PC-3 (cell line): Measurements from ENCODE around the gene EXOC6. TPM values are rescaled to one million over a fixed set of nuclear protein-coding genes. Genes with fewer than 3 reads are reported as not detected.

ENCODE experiments used
- ATAC-seq: fragments of 200-7000 bp; cut with Tn5 transposase; 2 replicates; pipeline ENCODE4 v1.9.1; 2020; ENCODE audit warnings: mild to moderate bottlenecking, moderate library complexity
- BruUV-seq: library from RNA; stranded (reverse); fragments of 400-500 nt; replicated peaks from 2 replicates; lab custom pipeline; 2021; lab: Mats Ljungman, UMichigan
- CTCF ChIA-PET: fragments of 300-600 bp; sonication (Branson Sonifier 250); formaldehyde crosslinking; loops from one replicate; lab custom pipeline; 2022; ENCODE audit warnings: antibody characterized with exemption; lab: Charles Lee
- POLR2A ChIA-PET: fragments of 300-600 bp; sonication (Branson Sonifier 250); formaldehyde crosslinking; loops from one replicate; lab custom pipeline; 2022; ENCODE audit warnings: antibody characterized with exemption; ENCODE audit not compliant: unreplicated experiment; lab: Charles Lee
- DNase-seq: peaks from one replicate; pipeline ENCODE4 v3.0.0-alpha.2; 2015
- H2AFZ ChIP-seq: fragments of 300-600 bp; sonication (generic); 2 replicates; pipeline ENCODE4 v1.6.0; 2016; ENCODE audit warnings: antibody characterized with exemption, low read length
- H3F3A ChIP-seq: fragments of 300-600 bp; sonication (generic); one replicate; pipeline ENCODE4 v1.6.0; 2017; ENCODE audit warnings: antibody characterized with exemption, low read length, control low read depth, mild to moderate bottlenecking; ENCODE audit not compliant: unreplicated experiment
- H3K27ac ChIP-seq: fragments of 300-600 bp; sonication (generic); 2 replicates; pipeline ENCODE4 v1.5.1; 2016; ENCODE audit warnings: mild to moderate bottlenecking, low read length
- H3K27me3 ChIP-seq: fragments of 300-600 bp; sonication (generic); 2 replicates; pipeline ENCODE4 v1.6.1; 2016; ENCODE audit warnings: low read length, mixed read lengths
- H3K36me3 ChIP-seq: fragments of 300-600 bp; sonication (generic); 2 replicates; pipeline ENCODE4 v1.6.1; 2016; ENCODE audit warnings: low read depth, mixed run types, low read length, mixed read lengths
- H3K4me1 ChIP-seq: fragments of 300-600 bp; sonication (generic); 2 replicates; pipeline ENCODE4 v1.5.1; 2016; ENCODE audit warnings: low read length; ENCODE audit not compliant: insufficient read depth
- H3K4me2 ChIP-seq: fragments of 300-600 bp; sonication (generic); 2 replicates; pipeline ENCODE4 v1.6.0; 2016; ENCODE audit warnings: low read length
- H3K4me3 ChIP-seq: fragments of 300-600 bp; sonication (generic); 2 replicates; pipeline ENCODE4 v1.5.1; 2016; ENCODE audit warnings: mild to moderate bottlenecking, low read length, mixed read lengths
- H3K79me2 ChIP-seq: fragments of 300-600 bp; sonication (generic); 2 replicates; pipeline ENCODE4 v1.6.1; 2017; ENCODE audit warnings: low read length, mixed read lengths
- H3K9ac ChIP-seq: fragments of 300-600 bp; sonication (generic); 2 replicates; pipeline ENCODE4 v1.6.0; 2016; ENCODE audit warnings: mild to moderate bottlenecking, low read length
- H3K9me2 ChIP-seq: fragments of 300-600 bp; sonication (generic); replicated peaks from 2 replicates; pipeline ENCODE4 v1.6.1; 2016; ENCODE audit warnings: mixed run types, low read length, mixed read lengths
- H3K9me3 ChIP-seq: fragments of 300-600 bp; sonication (generic); 2 replicates; pipeline ENCODE4 v1.6.1; 2016; ENCODE audit warnings: low read length, mixed read lengths
- H4K20me1 ChIP-seq: fragments of 300-600 bp; sonication (generic); 2 replicates; pipeline ENCODE4 v1.6.1; 2016; ENCODE audit warnings: low read length, mixed read lengths
- EZH2 ChIP-seq: fragments of 300-600 bp; sonication (generic); IDR thresholded peaks from one replicate; pipeline ENCODE4 v1.6.1; 2017; ENCODE audit warnings: antibody characterized with exemption, mild to moderate bottlenecking, low read length; ENCODE audit not compliant: unreplicated experiment
- EZH2phosphoT487 ChIP-seq: fragments of 300-600 bp; sonication (generic); IDR thresholded peaks from 2 replicates; pipeline ENCODE4 v1.6.1; 2018; ENCODE audit warnings: mild to moderate bottlenecking, antibody characterized with exemption, low read length, borderline replicate concordance
- intact Hi-C: fragments of 100-400 bp; cut with micrococcal nuclease; formaldehyde crosslinking; loops from 2 replicates; pipeline ENCODE4 v1.9.0; 2023
- total RNA-seq: library from RNA; depleted of rRNA; stranded (reverse); fragments of >200 nt; gene quantifications from 2 replicates; pipeline ENCODE4 v1.2.3, GENCODE V29; 2014
- TF ChIP-seq, protein P1 (sequence below): fragments of 300-600 bp; sonication (generic); conservative IDR thresholded peaks from 2 replicates; pipeline ENCODE4 v1.5.1; 2017; ENCODE audit warnings: antibody characterized with exemption, low read depth, mild to moderate bottlenecking, low read length

The EXOC6 gene
- total RNA-seq, 1 experiment from 2014 or later: 5.7 TPM

DNA sequence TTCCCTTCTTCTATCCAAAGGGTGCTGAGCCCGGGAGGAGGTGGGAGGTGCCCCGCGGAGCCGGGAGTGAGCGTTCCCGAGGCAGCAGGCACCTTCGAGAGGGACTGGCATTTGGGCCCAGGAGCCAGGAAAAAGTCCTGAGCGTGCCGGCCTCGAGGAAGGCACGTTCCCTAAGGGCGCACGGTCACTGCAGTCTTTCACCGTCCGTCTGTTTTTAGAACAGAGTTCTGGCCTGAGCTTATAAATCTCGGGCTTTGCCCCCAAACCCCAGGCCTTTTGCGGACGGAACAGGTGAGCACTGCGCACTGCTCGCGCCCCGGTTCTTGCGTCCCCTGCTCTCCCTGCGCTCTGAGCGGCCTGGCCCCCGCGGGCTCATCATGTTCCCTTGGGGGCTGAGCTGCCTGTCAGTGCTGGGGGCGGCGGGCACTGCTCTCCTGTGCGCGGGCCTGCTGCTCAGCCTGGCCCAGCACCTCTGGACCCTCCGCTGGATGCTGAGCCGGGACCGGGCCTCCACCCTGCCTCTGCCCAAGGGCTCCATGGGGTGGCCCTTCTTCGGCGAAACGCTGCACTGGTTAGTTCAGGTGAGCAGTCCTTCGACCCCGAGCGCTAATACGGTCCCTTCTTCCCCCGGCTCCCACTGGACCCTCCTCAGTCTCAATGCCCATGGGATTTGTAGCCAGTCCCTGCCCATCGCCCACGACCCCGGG, 212.7 kb downstream of the EXOC6 start:
- no peak overlapping the region for H3K27ac ChIP-seq
- DNase-seq (no peak), ATAC-seq (no peak)
- H3K9me2 ChIP-seq: no peaks in the 10 kb centered on the region
- peaks cover 14% of the 10 kb centered on the region for H3K4me1 ChIP-seq
- H3K9ac ChIP-seq: no peak overlapping the region
- ChIA-PET POLR2A (no interaction called here), CTCF (no interaction called here)
- no TSS peak for BruUV-seq
- no peaks in the 10 kb centered on the region for H3K9me3 ChIP-seq
- H3F3A ChIP-seq: no peaks in the 10 kb centered on the region
- H3K4me2 ChIP-seq: no peak overlapping the region
- no peaks in the 10 kb centered on the region for H3K79me2 ChIP-seq
- TF ChIP-seq EZH2phosphoT487: no peak
- TF ChIP-seq, protein P1, sequence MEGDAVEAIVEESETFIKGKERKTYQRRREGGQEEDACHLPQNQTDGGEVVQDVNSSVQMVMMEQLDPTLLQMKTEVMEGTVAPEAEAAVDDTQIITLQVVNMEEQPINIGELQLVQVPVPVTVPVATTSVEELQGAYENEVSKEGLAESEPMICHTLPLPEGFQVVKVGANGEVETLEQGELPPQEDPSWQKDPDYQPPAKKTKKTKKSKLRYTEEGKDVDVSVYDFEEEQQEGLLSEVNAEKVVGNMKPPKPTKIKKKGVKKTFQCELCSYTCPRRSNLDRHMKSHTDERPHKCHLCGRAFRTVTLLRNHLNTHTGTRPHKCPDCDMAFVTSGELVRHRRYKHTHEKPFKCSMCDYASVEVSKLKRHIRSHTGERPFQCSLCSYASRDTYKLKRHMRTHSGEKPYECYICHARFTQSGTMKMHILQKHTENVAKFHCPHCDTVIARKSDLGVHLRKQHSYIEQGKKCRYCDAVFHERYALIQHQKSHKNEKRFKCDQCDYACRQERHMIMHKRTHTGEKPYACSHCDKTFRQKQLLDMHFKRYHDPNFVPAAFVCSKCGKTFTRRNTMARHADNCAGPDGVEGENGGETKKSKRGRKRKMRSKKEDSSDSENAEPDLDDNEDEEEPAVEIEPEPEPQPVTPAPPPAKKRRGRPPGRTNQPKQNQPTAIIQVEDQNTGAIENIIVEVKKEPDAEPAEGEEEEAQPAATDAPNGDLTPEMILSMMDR: no peak
- TF ChIP-seq EZH2: no peak
- H3K36me3 ChIP-seq: no peaks in the 10 kb centered on the region
- H4K20me1 ChIP-seq: no peaks in the 10 kb centered on the region
- H3K27me3 ChIP-seq: no peaks in the 10 kb centered on the region
- H2AFZ ChIP-seq: no peak overlapping the region
- intact Hi-C loops: no loop called here
- no peak overlapping the region for H3K4me3 ChIP-seq

DNA sequence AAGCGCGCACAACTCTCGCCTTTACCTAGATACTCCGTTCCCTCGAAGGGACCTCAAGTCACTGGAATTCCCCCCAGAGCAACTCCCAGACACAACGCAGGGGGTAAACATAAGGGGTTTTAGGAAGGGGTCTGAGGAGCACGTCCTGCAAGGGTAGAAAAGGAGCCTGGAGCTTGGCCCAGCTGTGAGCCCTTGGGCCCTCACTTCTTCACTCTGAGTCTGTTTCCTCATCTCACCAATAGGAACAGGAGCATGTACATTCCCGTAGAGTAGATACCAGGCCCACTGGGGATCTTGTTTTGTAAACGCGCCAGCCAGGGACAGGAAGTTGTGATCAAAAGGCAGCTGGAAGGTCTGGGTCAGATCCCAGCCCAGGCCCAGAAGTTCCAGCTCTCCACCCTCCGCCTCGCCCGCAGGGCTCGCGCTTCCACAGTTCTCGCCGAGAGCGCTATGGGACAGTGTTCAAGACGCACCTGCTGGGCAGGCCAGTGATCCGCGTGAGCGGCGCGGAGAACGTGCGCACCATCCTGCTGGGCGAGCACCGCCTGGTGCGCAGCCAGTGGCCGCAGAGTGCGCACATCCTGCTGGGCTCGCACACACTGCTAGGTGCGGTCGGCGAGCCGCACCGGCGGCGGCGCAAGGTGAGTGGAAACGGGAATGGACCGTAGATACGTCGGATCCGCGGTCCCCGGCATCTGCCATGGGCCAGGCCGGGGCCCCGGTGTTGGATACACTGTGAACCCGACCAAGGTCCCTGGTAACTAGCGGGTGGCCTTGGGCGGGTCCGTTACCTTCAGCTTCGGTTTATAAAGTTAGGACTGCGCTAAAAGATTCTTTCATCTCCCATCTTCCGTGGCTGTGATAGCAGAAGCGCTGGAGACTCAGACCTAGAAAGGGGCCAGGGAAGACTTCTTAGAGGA, 213.5 kb downstream of the EXOC6 start:
- ATAC-seq: no peak
- Histone ChIP-seq H3K4me2 (no peak overlapping the region), H3K9me3 (no peaks in the 10 kb centered on the region), H3K27ac (no peak overlapping the region), H3K4me3 (no peak overlapping the region), H3F3A (no peaks in the 10 kb centered on the region), H3K9me2 (no peaks in the 10 kb centered on the region), H2AFZ (no peak overlapping the region), H4K20me1 (no peaks in the 10 kb centered on the region), H3K36me3 (no peaks in the 10 kb centered on the region), H3K4me1 (peaks cover 14% of the 10 kb centered on the region), H3K79me2 (no peaks in the 10 kb centered on the region), H3K27me3 (no peaks in the 10 kb centered on the region), H3K9ac (no peak overlapping the region)
- DNase-seq: no peak
- BruUV-seq: no TSS peak
- TF ChIP-seq EZH2 (no peak), EZH2phosphoT487 (no peak)
- TF ChIP-seq, protein P1: no peak
- POLR2A ChIA-PET: no interaction called here
- CTCF ChIA-PET: no interaction called here
- intact Hi-C loops: no loop called here
